ENCODE measurements around the gene SEMA5A.

DNA sequence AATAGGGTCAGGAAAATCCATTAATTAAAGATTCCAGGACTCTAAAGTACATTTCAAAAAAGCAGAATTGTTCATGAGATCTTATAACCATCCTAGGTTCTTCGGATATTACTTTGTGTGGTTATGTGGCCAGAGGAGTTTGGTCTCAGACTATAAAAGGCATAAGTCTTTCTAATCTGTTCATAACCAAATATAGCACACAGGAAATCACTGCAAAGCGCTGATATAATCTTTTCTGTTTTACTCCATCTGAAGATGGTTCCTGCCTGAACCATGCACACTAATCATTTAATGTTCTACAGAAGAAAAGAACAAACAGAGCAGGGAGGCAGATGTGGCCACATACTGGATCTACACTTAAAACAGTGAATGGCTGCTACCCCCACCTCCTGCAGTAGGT lies 182.8 kb downstream of the SEMA5A start:
- TF ChIP-seq, protein P1, sequence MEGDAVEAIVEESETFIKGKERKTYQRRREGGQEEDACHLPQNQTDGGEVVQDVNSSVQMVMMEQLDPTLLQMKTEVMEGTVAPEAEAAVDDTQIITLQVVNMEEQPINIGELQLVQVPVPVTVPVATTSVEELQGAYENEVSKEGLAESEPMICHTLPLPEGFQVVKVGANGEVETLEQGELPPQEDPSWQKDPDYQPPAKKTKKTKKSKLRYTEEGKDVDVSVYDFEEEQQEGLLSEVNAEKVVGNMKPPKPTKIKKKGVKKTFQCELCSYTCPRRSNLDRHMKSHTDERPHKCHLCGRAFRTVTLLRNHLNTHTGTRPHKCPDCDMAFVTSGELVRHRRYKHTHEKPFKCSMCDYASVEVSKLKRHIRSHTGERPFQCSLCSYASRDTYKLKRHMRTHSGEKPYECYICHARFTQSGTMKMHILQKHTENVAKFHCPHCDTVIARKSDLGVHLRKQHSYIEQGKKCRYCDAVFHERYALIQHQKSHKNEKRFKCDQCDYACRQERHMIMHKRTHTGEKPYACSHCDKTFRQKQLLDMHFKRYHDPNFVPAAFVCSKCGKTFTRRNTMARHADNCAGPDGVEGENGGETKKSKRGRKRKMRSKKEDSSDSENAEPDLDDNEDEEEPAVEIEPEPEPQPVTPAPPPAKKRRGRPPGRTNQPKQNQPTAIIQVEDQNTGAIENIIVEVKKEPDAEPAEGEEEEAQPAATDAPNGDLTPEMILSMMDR (IDR thresholded peaks at IDR 0.05; ENCODE audit: insufficient read depth, low read depth, low read length): no peak
- no peak for TF ChIP-seq EZH2 (IDR thresholded peaks at IDR 0.05; ENCODE audit: insufficient read depth, low read length)

Data from astrocyte (in vitro differentiated cells and primary cell).